ENCODE measurements around the gene ADH4. TPM values are rescaled to one million over a fixed set of nuclear protein-coding genes. Genes with fewer than 3 reads are reported as not detected.
A peak's percentile ranks its signal among the peaks of the same experiment; 100 is the strongest.

The ADH4 gene
- total RNA-seq, 1 donor from 2014 or later = 0.38 TPM

GRCh38 chr4:99078931-99079624 is 65.0 kb downstream of the ADH4 start:
- intact Hi-C loops (cut with DNase I) = no loop called here
- Histone ChIP-seq H3K4me1 (no peaks in the 10 kb centered on the region), H3K27me3 (no peaks in the 10 kb centered on the region), H3K4me3 (no peak overlapping the region), H3K27ac (no peak overlapping the region), H3K36me3 (peaks cover 100% of the 10 kb centered on the region), H3K9me3 (no peaks in the 10 kb centered on the region)
- DNase-seq (no peak), ATAC-seq (peak; percentile 18)
- TF ChIP-seq, protein P1, sequence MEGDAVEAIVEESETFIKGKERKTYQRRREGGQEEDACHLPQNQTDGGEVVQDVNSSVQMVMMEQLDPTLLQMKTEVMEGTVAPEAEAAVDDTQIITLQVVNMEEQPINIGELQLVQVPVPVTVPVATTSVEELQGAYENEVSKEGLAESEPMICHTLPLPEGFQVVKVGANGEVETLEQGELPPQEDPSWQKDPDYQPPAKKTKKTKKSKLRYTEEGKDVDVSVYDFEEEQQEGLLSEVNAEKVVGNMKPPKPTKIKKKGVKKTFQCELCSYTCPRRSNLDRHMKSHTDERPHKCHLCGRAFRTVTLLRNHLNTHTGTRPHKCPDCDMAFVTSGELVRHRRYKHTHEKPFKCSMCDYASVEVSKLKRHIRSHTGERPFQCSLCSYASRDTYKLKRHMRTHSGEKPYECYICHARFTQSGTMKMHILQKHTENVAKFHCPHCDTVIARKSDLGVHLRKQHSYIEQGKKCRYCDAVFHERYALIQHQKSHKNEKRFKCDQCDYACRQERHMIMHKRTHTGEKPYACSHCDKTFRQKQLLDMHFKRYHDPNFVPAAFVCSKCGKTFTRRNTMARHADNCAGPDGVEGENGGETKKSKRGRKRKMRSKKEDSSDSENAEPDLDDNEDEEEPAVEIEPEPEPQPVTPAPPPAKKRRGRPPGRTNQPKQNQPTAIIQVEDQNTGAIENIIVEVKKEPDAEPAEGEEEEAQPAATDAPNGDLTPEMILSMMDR (IDR thresholded peaks at IDR 0.05) = no peak

DNA sequence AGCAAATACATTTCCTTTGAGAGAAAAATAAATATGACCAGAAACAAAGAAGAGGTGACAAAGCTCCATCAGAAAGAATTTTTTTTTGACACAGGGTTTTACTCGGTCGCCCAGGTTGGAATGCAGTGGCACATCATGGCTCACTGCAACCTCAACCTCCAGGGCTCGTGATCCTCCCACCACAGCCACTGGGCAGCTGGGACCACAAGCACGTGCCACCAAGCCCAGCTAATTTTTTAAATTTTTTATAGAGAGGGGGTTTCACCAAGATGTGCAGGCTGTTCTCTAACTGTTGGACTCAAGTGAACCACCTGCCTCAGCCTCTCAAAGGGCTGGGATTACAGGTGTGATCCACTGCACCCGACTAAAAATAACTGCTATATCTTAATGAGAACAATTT is 65.8 kb downstream of the ADH4 start:
- Histone ChIP-seq H3K36me3 (peaks cover 100% of the 10 kb centered on the region), H3K4me3 (no peak overlapping the region), H3K27ac (no peak overlapping the region), H3K27me3 (no peaks in the 10 kb centered on the region), H3K4me1 (no peaks in the 10 kb centered on the region), H3K9me3 (no peaks in the 10 kb centered on the region)
- DNase-seq = no peak
- ATAC-seq = no peak
- TF ChIP-seq, protein P1 (IDR thresholded peaks at IDR 0.05) = no peak
- intact Hi-C loops (cut with DNase I) = no loop called here

DNA sequence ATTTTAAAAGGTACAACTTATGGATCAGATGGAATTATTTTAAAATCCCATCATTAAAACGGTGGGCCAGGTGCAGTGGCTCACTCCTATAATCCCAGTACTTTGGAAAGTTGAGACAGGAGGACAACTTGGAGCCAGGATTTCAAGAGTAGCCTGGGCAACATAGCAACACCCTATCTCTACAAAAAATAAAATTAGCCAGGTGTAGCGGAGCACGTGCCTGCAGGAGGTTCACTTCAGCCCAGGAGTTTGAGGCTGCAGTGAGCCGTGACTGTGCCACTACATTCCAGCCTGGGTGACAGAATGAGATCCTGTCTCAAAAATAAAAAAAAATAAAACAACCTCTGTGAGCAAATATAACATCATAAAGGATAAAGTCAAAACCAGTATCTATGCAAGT is 66.9 kb downstream of the ADH4 start:
- ATAC-seq = no peak
- TF ChIP-seq, protein P1 (IDR thresholded peaks at IDR 0.05) = no peak
- Histone ChIP-seq H3K4me3 (no peak overlapping the region), H3K4me1 (no peaks in the 10 kb centered on the region), H3K27ac (no peak overlapping the region), H3K36me3 (peaks cover 100% of the 10 kb centered on the region), H3K27me3 (no peaks in the 10 kb centered on the region), H3K9me3 (no peaks in the 10 kb centered on the region)
- DNase-seq = no peak
- intact Hi-C loops (cut with DNase I) = no loop called here

DNA sequence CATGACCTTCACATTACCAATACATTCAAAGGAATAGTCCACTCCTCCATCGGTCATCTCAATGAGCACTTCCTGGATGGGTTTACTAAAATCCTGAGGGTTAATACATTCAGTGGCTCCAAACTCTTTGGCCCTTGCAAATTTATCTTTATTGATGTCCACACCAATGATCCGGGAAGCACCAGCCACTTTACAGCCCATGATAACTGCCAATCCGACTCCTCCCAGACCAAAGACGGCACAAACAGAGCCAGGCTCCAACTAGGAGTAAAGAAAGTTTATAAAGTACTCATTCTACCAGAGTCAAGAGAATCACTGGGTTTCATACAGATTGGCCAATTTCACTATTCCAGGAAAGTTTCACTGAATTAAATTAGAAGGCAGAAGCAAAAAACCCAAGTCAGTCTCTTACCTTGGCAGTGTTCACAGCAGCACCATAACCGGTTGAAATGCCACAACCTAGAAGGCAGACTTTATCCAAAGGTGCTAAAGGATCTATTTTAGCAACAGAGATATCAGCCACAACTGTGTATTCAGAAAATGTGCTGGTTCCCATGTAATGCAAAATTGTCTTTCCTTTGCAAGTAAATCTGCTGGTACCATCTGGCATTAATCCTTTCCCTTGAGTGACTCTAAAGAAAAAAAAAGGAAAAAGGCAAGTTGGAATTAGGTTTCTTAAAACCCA is 67.7 kb downstream of the ADH4 start:
- DNase-seq (no peak), ATAC-seq (no peak)
- intact Hi-C loops (cut with DNase I) = no loop called here
- Histone ChIP-seq H3K9me3 (no peaks in the 10 kb centered on the region), H3K4me3 (no peak overlapping the region), H3K27me3 (no peaks in the 10 kb centered on the region), H3K36me3 (peaks cover 100% of the 10 kb centered on the region), H3K4me1 (no peaks in the 10 kb centered on the region), H3K27ac (no peak overlapping the region)
- TF ChIP-seq, protein P1 (IDR thresholded peaks at IDR 0.05) = no peak

DNA sequence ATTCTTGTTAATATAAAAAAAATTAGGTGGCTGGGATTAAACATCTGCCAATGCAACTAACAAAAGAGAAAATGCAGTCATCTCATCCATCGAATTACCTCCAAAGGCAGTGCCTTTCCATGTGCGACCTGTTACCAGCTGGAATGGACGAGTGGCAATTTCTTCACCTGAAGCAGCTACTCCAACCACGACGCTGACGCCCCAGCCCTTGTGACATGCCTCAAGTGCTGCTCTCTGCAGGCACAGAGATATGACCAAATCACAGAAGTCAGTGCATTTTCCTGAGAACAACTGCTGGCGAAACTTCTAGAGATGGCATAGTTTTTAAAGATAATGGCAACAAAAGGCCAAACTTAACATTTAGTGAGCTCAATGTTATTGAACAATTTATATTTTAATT is 69.3 kb downstream of the ADH4 start:
- no peaks in the 10 kb centered on the region for H3K4me1 ChIP-seq
- no peak overlapping the region for H3K27ac ChIP-seq
- H3K4me3 ChIP-seq = no peak overlapping the region
- intact Hi-C loops (cut with DNase I) = no loop called here
- no peaks in the 10 kb centered on the region for H3K27me3 ChIP-seq
- peak; percentile 90 for ATAC-seq
- peaks cover 100% of the 10 kb centered on the region for H3K36me3 ChIP-seq
- no peaks in the 10 kb centered on the region for H3K9me3 ChIP-seq
- TF ChIP-seq, protein P1 (IDR thresholded peaks at IDR 0.05) = no peak
- DNase-seq = peak; percentile 84

Other genes with a start within 250 kb of the ADH4 start
- 58.6 TPM for gene EIF4E, start 215.2 kb downstream of the ADH4 start, total RNA-seq
- gene METAP1, start 148.6 kb downstream of the ADH4 start, total RNA-seq = 30.4 TPM
- gene ADH5, start 55.5 kb downstream of the ADH4 start, total RNA-seq = 166 TPM
- 0.61 TPM for gene ADH6, start 74.9 kb upstream of the ADH4 start, total RNA-seq
- gene ADH1A, start 146.7 kb upstream of the ADH4 start, total RNA-seq = 3.6 TPM
- gene ADH1B, start 177.1 kb upstream of the ADH4 start, total RNA-seq = 744 TPM
- 6.8 TPM for gene ADH1C, start 208.4 kb upstream of the ADH4 start, total RNA-seq

Data from upper lobe of right lung (tissue), 1 donor.